ENCODE measurements around the gene DIPK1A. TPM values are rescaled to one million over a fixed set of nuclear protein-coding genes. Genes with fewer than 3 reads are reported as not detected.

The DIPK1A gene
- total RNA-seq, 1 donor from 2014 or later, result 3.6 TPM

DNA sequence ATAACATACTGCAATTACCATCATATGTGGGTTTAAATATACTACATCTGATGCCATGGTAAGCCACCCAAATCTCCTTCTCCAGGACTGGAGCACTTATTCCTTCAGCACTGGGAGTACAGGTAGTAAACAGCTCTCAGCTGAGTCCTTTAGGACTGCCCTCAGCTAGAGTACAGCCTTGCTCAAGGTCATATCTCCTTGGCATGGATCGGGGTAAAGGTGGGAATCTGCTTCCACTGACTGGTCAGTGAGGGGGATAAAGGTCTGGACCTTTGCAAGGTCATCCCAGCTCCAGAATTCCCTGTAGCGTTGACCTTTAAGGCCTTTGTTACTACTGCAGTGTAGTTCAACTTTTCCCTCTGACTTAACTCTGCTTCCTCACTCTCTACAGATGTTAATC is 90.7 kb downstream of the DIPK1A start:
- H3F3A ChIP-seq (ENCODE audit: low read depth), result no peaks in the 10 kb centered on the region
- peaks cover 1% of the 10 kb centered on the region for H3K36me3 Mint-ChIP-seq
- no peaks in the 10 kb centered on the region for H3K27me3 ChIP-seq
- no peak overlapping the region for H3K4me3 Mint-ChIP-seq
- peaks cover 2% of the 10 kb centered on the region for H3K27me3 Mint-ChIP-seq (ENCODE audit: insufficient read depth, low read depth)
- H3K27ac Mint-ChIP-seq, result no peak overlapping the region
- H3K79me2 ChIP-seq (ENCODE audit: low read depth), result no peaks in the 10 kb centered on the region
- no peak overlapping the region for H3K27ac ChIP-seq
- no peak for DNase-seq (ENCODE audit: low spot score)
- H2AFZ ChIP-seq (replicated peaks), result no peak overlapping the region
- peaks cover 7% of the 10 kb centered on the region for H3K9me3 Mint-ChIP-seq
- H3K9me3 ChIP-seq (ENCODE audit: low read depth), result no peaks in the 10 kb centered on the region
- TF ChIP-seq EZH2 (IDR thresholded peaks at IDR 0.05) (no peak), EZH2phosphoT487 (IDR thresholded peaks at IDR 0.05) (no peak)
- TF ChIP-seq, protein P1, sequence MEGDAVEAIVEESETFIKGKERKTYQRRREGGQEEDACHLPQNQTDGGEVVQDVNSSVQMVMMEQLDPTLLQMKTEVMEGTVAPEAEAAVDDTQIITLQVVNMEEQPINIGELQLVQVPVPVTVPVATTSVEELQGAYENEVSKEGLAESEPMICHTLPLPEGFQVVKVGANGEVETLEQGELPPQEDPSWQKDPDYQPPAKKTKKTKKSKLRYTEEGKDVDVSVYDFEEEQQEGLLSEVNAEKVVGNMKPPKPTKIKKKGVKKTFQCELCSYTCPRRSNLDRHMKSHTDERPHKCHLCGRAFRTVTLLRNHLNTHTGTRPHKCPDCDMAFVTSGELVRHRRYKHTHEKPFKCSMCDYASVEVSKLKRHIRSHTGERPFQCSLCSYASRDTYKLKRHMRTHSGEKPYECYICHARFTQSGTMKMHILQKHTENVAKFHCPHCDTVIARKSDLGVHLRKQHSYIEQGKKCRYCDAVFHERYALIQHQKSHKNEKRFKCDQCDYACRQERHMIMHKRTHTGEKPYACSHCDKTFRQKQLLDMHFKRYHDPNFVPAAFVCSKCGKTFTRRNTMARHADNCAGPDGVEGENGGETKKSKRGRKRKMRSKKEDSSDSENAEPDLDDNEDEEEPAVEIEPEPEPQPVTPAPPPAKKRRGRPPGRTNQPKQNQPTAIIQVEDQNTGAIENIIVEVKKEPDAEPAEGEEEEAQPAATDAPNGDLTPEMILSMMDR (IDR thresholded peaks at IDR 0.05), result no peak
- H3K4me1 Mint-ChIP-seq, result no peaks in the 10 kb centered on the region
- H3K4me3 ChIP-seq, result no peak overlapping the region
- no peaks in the 10 kb centered on the region for H4K20me1 ChIP-seq (ENCODE audit: low read depth)
- no peak overlapping the region for H3K9ac ChIP-seq
- no peaks in the 10 kb centered on the region for H3K4me1 ChIP-seq
- H3K4me2 ChIP-seq, result no peak overlapping the region
- no peaks in the 10 kb centered on the region for H3K36me3 ChIP-seq

DNA sequence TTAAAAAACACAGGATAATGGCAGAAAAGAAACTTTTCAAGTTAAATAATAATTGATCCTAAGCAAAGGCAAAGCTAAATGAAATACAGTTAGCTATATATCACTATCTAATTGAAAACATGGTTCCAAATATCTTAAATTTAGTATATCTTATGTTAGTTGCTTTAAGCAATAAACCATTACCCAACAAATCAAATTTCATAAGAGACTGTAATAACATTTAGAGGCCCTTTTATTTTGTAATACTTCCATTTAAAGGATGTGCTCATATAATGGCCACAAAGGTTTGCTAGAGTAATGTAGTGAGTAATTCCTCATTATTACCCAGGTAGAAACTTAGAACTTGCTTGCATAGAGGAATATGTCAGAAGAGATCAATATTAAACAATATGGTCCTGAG is 97.1 kb downstream of the DIPK1A start:
- no peaks in the 10 kb centered on the region for H4K20me1 ChIP-seq (ENCODE audit: low read depth)
- H3K27me3 ChIP-seq, result no peaks in the 10 kb centered on the region
- TF ChIP-seq EZH2 (IDR thresholded peaks at IDR 0.05), result no peak
- TF ChIP-seq, protein P1 (IDR thresholded peaks at IDR 0.05), result no peak
- no peak for TF ChIP-seq EZH2phosphoT487 (IDR thresholded peaks at IDR 0.05)
- H3K36me3 ChIP-seq, result no peaks in the 10 kb centered on the region
- no peak overlapping the region for H3K27ac ChIP-seq
- H3K4me3 ChIP-seq, result no peak overlapping the region
- Mint-ChIP-seq H3K27me3 (ENCODE audit: insufficient read depth, low read depth) (no peaks in the 10 kb centered on the region), H3K27ac (no peak overlapping the region), H3K9me3 (no peaks in the 10 kb centered on the region), H3K4me1 (no peaks in the 10 kb centered on the region), H3K36me3 (no peaks in the 10 kb centered on the region), H3K4me3 (no peak overlapping the region)
- no peak overlapping the region for H3K9ac ChIP-seq
- no peak overlapping the region for H2AFZ ChIP-seq (replicated peaks)
- H3K4me2 ChIP-seq, result no peak overlapping the region
- H3F3A ChIP-seq (ENCODE audit: low read depth), result no peaks in the 10 kb centered on the region
- no peaks in the 10 kb centered on the region for H3K9me3 ChIP-seq (ENCODE audit: low read depth)
- H3K4me1 ChIP-seq, result no peaks in the 10 kb centered on the region
- H3K79me2 ChIP-seq (ENCODE audit: low read depth), result no peaks in the 10 kb centered on the region
- DNase-seq (ENCODE audit: low spot score), result no peak

DNA sequence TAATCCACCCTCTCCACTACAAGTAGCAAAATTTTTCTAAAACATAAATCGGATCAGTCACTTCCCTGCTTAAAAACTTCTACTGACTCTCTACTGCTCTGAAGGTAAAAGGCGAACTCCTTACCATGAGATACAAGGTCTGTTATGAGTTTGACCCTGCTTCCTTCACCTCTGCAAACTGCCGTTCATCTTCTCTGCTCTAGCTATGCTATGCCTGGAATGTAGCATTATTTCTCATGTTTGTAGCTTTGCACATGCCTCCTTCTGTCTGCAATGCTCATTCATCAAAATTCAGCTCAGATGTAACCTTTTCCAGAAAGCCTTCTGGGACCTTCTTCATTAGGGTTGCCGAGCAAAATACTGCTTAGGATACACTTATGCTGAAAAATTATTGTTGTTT is 98.7 kb downstream of the DIPK1A start:
- H3K36me3 ChIP-seq, result no peaks in the 10 kb centered on the region
- H3K79me2 ChIP-seq (ENCODE audit: low read depth), result no peaks in the 10 kb centered on the region
- no peaks in the 10 kb centered on the region for H3F3A ChIP-seq (ENCODE audit: low read depth)
- H3K36me3 Mint-ChIP-seq, result no peaks in the 10 kb centered on the region
- H3K9me3 ChIP-seq (ENCODE audit: low read depth), result no peaks in the 10 kb centered on the region
- H2AFZ ChIP-seq (replicated peaks), result no peak overlapping the region
- H3K4me3 ChIP-seq, result no peak overlapping the region
- H3K4me1 ChIP-seq, result no peaks in the 10 kb centered on the region
- H3K9me3 Mint-ChIP-seq, result no peaks in the 10 kb centered on the region
- H3K9ac ChIP-seq, result no peak overlapping the region
- no peak overlapping the region for H3K27ac Mint-ChIP-seq
- no peaks in the 10 kb centered on the region for H3K4me1 Mint-ChIP-seq
- no peak overlapping the region for H3K4me3 Mint-ChIP-seq
- no peak for TF ChIP-seq EZH2 (IDR thresholded peaks at IDR 0.05)
- TF ChIP-seq EZH2phosphoT487 (IDR thresholded peaks at IDR 0.05), result no peak
- TF ChIP-seq, protein P1 (IDR thresholded peaks at IDR 0.05), result no peak
- H4K20me1 ChIP-seq (ENCODE audit: low read depth), result no peaks in the 10 kb centered on the region
- no peak overlapping the region for H3K4me2 ChIP-seq
- H3K27me3 Mint-ChIP-seq (ENCODE audit: insufficient read depth, low read depth), result no peaks in the 10 kb centered on the region
- no peaks in the 10 kb centered on the region for H3K27me3 ChIP-seq
- DNase-seq (ENCODE audit: low spot score), result no peak
- no peak overlapping the region for H3K27ac ChIP-seq

All from neural progenitor cell (in vitro differentiated cells).